ENCODE measurements around the gene EIF3K. TPM values are rescaled to one million over a fixed set of nuclear protein-coding genes. Genes with fewer than 3 reads are reported as not detected.
A peak's percentile ranks its signal among the peaks of the same experiment; 100 is the strongest.

The EIF3K gene
- total RNA-seq, 6 donors from 2014 or later: 142 to 404 (median 242) TPM

DNA sequence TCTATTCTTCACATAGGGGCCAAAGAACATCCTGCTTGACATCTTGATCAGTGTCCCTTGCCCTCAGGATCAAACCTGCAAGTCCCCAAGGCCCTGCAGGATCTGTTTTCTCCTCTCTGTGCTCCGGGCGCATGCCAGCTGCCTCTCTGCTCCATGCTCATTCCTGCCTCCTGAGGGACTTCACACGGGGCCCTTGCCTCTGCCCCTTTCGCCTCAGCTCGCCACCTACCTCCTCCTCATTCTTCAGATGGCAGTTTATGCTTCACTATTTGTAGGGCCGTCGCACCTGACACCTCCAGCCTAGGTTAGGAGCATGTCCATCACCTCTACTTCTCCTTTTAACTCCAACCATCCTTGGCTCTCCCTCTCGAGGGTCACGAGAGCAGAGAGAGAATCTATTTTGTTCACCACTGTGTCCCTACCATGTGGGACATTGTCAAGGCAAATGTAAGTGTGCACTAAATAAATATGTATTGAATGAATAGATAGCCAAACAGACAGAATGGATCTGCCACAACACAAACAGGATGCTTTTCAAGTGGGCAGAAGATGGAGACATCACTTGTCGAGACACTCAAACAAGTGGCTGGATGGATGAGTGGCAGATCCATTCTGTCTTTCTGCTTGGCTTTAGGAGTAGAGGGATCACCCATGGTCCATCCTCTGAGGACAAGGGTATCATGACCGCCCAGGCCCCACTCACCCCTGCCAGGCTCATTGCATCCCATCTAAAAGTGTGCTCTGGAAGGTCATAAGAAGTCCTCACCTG lies 58.1 kb downstream of the EIF3K start:
- Histone ChIP-seq H3K4me3 (no peak overlapping the region), H3K36me3 (peaks cover 0 to 11% (median 3%) of the 10 kb centered on the region in 4 donors), H3K27me3 (no peaks in the 10 kb centered on the region), H3K27ac (peak overlapping the region; percentile 68 to 93 (median 76)), H3K9me3 (no peaks in the 10 kb centered on the region), H3K4me1 (peaks cover 80 to 91% (median 82%) of the 10 kb centered on the region in 4 donors)
- WGBS, 2 donors: 71 to 73% methylated on average over 11 of the region's 11 CpGs
- ATAC-seq (ENCODE audit: low FRiP score in 2 of 2): no peak
- TF ChIP-seq EP300 (IDR thresholded peaks at IDR 0.05) (no peak), POLR2AphosphoS5 (IDR thresholded peaks at IDR 0.05) (no peak), POLR2A (IDR thresholded peaks at IDR 0.05) (no peak)
- no peak for DNase-seq

- no peak overlapping the region for H3K4me3 ChIP-seq
- no peaks in the 10 kb centered on the region for H3K27me3 ChIP-seq
- H3K27ac ChIP-seq: peak overlapping the region; percentile 68 to 93 (median 76)
- H3K9me3 ChIP-seq: no peaks in the 10 kb centered on the region
- TF ChIP-seq EP300 (IDR thresholded peaks at IDR 0.05) (no peak), CTCF (IDR thresholded peaks at IDR 0.05) (no peak), POLR2AphosphoS5 (IDR thresholded peaks at IDR 0.05) (no peak)
- H3K36me3 ChIP-seq: peaks cover 0 to 8% (median 3%) of the 10 kb centered on the region in 4 donors
- no peak for ATAC-seq (ENCODE audit: low FRiP score in 2 of 2)
- no peak for DNase-seq
- peaks cover 93 to 96% (median 95%) of the 10 kb centered on the region in 4 donors for H3K4me1 ChIP-seq
- 74 to 75% methylated on average over 14 to 15 of the region's 15 CpGs for WGBS, 2 donors
Observed at GRCh38 chr19:38678217-38678890, 59.4 kb downstream of the EIF3K start.

DNA sequence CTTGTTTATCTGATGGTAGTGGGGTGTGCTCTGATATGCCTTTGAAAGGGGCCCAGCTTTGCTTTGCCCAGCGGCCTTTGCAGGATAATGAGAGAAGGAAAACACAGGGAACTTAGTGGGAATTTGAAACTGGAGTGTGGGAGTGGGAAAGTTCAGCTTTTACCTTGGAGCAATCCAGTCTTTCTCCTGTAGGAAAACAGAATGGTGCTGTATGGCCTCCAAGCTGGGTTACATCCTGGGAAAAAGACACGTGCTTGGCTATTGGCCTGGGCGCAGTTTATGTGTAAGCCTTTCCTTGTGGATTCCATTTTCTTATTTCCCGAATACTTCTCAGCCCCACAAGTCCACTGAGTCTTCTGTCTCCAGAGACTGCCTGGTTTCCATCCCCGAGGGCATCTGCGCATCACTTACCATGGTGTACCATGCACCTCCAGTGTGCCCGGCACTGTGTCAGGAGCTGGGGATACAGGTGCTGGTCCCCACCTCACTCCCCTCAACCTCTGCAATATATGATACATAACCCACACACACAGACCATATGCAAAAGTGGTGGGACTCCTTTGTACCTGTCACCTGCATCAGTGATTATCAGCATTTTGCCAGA lies 60.0 kb downstream of the EIF3K start:
- peaks cover 0 to 8% (median 3%) of the 10 kb centered on the region in 4 donors for H3K36me3 ChIP-seq
- no peaks in the 10 kb centered on the region for H3K27me3 ChIP-seq
- H3K4me1 ChIP-seq: peaks cover 96 to 100% (median 98%) of the 10 kb centered on the region in 4 donors
- no peak for ATAC-seq (ENCODE audit: low FRiP score in 2 of 2)
- 85 to 91% methylated on average over 7 of the region's 7 CpGs for WGBS, 2 donors
- DNase-seq: no peak
- no peaks in the 10 kb centered on the region for H3K9me3 ChIP-seq
- peak overlapping the region in 3 of 4 donors; percentile 69 to 93 (median 82) for H3K27ac ChIP-seq
- H3K4me3 ChIP-seq: no peak overlapping the region
- no peak for TF ChIP-seq CTCF (IDR thresholded peaks at IDR 0.05)
- no peak for TF ChIP-seq POLR2A (IDR thresholded peaks at IDR 0.05)
- no peak for TF ChIP-seq EP300 (IDR thresholded peaks at IDR 0.05)
- no peak for TF ChIP-seq POLR2AphosphoS5 (IDR thresholded peaks at IDR 0.05)

DNA sequence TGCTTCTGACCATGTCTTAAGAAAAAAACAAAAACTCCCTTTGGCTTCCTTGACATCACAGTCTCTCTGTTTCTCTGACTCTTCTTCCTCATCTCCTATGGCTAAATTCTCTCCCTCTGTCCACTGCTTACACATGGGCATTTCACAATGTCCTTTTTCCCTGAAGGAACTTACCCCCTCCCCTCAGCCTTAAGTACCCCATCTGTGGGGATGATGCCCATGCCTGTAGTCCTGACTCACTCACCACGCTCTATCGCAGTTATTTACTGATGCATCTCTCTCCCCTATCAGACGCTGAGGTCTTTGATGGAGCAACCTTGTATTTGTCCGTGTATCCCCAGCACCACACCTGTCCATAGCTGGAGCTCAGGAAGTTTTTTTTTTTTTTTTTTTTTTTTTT lies 60.9 kb downstream of the EIF3K start:
- peaks cover 96 to 100% (median 98%) of the 10 kb centered on the region in 4 donors for H3K4me1 ChIP-seq
- TF ChIP-seq EP300 (IDR thresholded peaks at IDR 0.05) (no peak), POLR2AphosphoS5 (IDR thresholded peaks at IDR 0.05) (no peak), CTCF (IDR thresholded peaks at IDR 0.05) (no peak), POLR2A (IDR thresholded peaks at IDR 0.05) (no peak)
- H3K9me3 ChIP-seq: no peaks in the 10 kb centered on the region
- no peak for ATAC-seq (ENCODE audit: low FRiP score in 2 of 2)
- no peaks in the 10 kb centered on the region for H3K27me3 ChIP-seq
- H3K27ac ChIP-seq: peak overlapping the region in 3 of 4 donors; percentile 66 to 93 (median 93)
- no peak for DNase-seq
- peaks cover 0 to 8% (median 3%) of the 10 kb centered on the region in 4 donors for H3K36me3 ChIP-seq
- H3K4me3 ChIP-seq: no peak overlapping the region
- WGBS, 2 donors: 72 to 78% methylated on average over 4 of the region's 4 CpGs

Data from upper lobe of left lung (tissue), 6 donors.